GM19463 (cell line): Measurements from ENCODE around the gene MED14.

ENCODE experiments used
- ATAC-seq: cut with Tn5 transposase; IDR thresholded peaks from one replicate; pipeline ENCODE4 v1.9.1; 2021; ENCODE audit warnings: mild to moderate bottlenecking, moderate library complexity; ENCODE audit not compliant: unreplicated experiment

MED14 gene

GRCh38 chrX:40671126-40671525 lies 64.2 kb downstream of the MED14 start:
- ATAC-seq = no peak

- ATAC-seq = no peak
Observed at GRCh38 chrX:40663880-40664630, 71.3 kb downstream of the MED14 start.

GRCh38 chrX:40663078-40663740 lies 72.1 kb downstream of the MED14 start:
- ATAC-seq = peak; percentile 79

GRCh38 chrX:40661489-40661888 lies 73.9 kb downstream of the MED14 start:
- no peak for ATAC-seq

GRCh38 chrX:40660381-40660780 lies 75.0 kb downstream of the MED14 start:
- ATAC-seq = no peak

GRCh38 chrX:40653535-40653934 lies 81.8 kb downstream of the MED14 start:
- no peak for ATAC-seq

GRCh38 chrX:40652664-40653063 lies 82.7 kb downstream of the MED14 start:
- no peak for ATAC-seq

GRCh38 chrX:40651620-40652223 lies 83.6 kb downstream of the MED14 start:
- no peak for ATAC-seq

GRCh38 chrX:40647307-40648197 lies 87.8 kb downstream of the MED14 start, which contains the start of gene CXorf38:
TSS of gene CXorf38 (minus strand) at chrX:40647561. CDS start at chrX:40647520, 41 bp downstream.
- peak; percentile 76 for ATAC-seq

- peak; percentile 22 for ATAC-seq
Observed at GRCh38 chrX:40646489-40647306, 88.6 kb downstream of the MED14 start.

- peak; percentile 30 for ATAC-seq
Observed at GRCh38 chrX:40644821-40645358, 90.5 kb downstream of the MED14 start.

- no peak for ATAC-seq
Observed at GRCh38 chrX:40644176-40644575, 91.2 kb downstream of the MED14 start.

- no peak for ATAC-seq
Observed at GRCh38 chrX:40637687-40638086, 97.7 kb downstream of the MED14 start.

- ATAC-seq = no peak
Observed at GRCh38 chrX:40632199-40632598, 103.1 kb downstream of the MED14 start.

GRCh38 chrX:40628506-40628905 lies 106.8 kb downstream of the MED14 start:
- no peak for ATAC-seq

GRCh38 chrX:40625294-40625693 lies 110.0 kb downstream of the MED14 start:
- ATAC-seq = no peak

- ATAC-seq = no peak
Observed at GRCh38 chrX:40623665-40624064, 111.7 kb downstream of the MED14 start.

GRCh38 chrX:40623139-40623536 lies 112.2 kb downstream of the MED14 start, which contains the start of gene MPC1L:
TSS of gene MPC1L (plus strand) at chrX:40623428. CDS start at chrX:40623566, 138 bp downstream.
- ATAC-seq = no peak

- no peak for ATAC-seq
Observed at GRCh38 chrX:40622479-40623138, 112.7 kb downstream of the MED14 start.
